Ovary (tissue), 9 donors: Measurements from ENCODE around the gene SIGMAR1. TPM values are rescaled to one million over a fixed set of nuclear protein-coding genes. Genes with fewer than 3 reads are reported as not detected.
A peak's percentile ranks its signal among the peaks of the same experiment; 100 is the strongest.

Source experiments
- DNase-seq, 5 donors: peaks; one replicate each; pipeline ENCODE4 v3.0.0-alpha.2; 2019 to 2020
- H3K27ac ChIP-seq, 2 donors: fragments of 200-600 bp; one replicate each; pipeline versions ENCODE4 v1.5.1 to v1.8.0; 2019 to 2022
- H3K27me3 ChIP-seq: fragments of 200-600 bp; one replicate; pipeline ENCODE4 v1.8.0; 2022
- H3K36me3 ChIP-seq: fragments of 200-600 bp; sonication (generic); one replicate; pipeline ENCODE4 v1.5.1; 2019
- H3K4me1 ChIP-seq: one replicate; pipeline ENCODE4 v1.8.1; 2013; ENCODE audit warnings: mild to moderate bottlenecking, moderate library complexity; ENCODE audit not compliant: insufficient read depth
- H3K4me3 ChIP-seq: fragments of 200-600 bp; sonication (generic); one replicate; pipeline ENCODE4 v1.5.1; 2017
- H3K9me3 ChIP-seq, 2 donors: fragments of 200-600 bp in 1 of 2; sonication (generic) in 1 of 2; one replicate each; pipeline versions ENCODE4 v1.5.1 to v1.8.1; 2013 to 2019; ENCODE audit warnings: mild to moderate bottlenecking in 1 of 2, moderate library complexity in 1 of 2
- EP300 ChIP-seq: sonication (generic); formaldehyde crosslinking; IDR thresholded peaks from one replicate; pipeline ENCODE4 v1.6.1; 2017; ENCODE audit warnings: antibody characterized with exemption
- POLR2A ChIP-seq: fragments of 450-650 bp; IDR thresholded peaks from one replicate; pipeline ENCODE4 v1.6.1; 2017; ENCODE audit warnings: antibody characterized with exemption, mild to moderate bottlenecking, moderate library complexity
- WGBS, 3 donors: extraction: QIAGEN DNeasy Blood & Tissue Kit in 1 of 3; methylation state at CpG; one replicate each; pipeline versions ENCODE4 v1.1.5 to v1.1.7; 2013 to 2017; 5-methylcytosine and 5-hydroxymethylcytosine counted together
- intact Hi-C, 4 donors: fragments of 100-400 bp; cut with DNase I; formaldehyde crosslinking; loops; one replicate each; pipeline versions ENCODE4 v1.11.0 to v1.15.1; 2022 to 2023
- polyA plus RNA-seq, 2 donors: library from polyadenylated mRNA; stranded (reverse); fragments of 200-250 nt in 1 of 2; fragments of 350-450 nt in 1 of 2; fragmentation: Illumina TruSeq in 1 of 2; extraction: RNeasy Lipid Tissue Mini Kit (QIAGEN cat#74804) in 1 of 2; gene quantifications; one replicate each; pipeline ENCODE4 v1.2.3, GENCODE V29; 2013 to 2014
- total RNA-seq, 7 donors: library from RNA; depleted of rRNA in 2 of 7; stranded (reverse); fragments of >200 nt in 2 of 7; fragmentation: NEBNext Ultra II Directional in 3 of 7; extraction: Animal tissue kit (Norgen Biotek cat#: 25700) in 3 of 7; gene quantifications; one replicate each; pipeline versions ENCODE4 v1.1.0 to v1.2.4, GENCODE V29; 2016 to 2023
- TF ChIP-seq, protein P1 (sequence below), 3 donors: fragments of 450-650 bp in 2 of 3; fragments of 200-600 bp in 1 of 3; IDR thresholded peaks; one replicate each; pipeline versions ENCODE4 v1.5.1 to v1.8.0; 2016 to 2022; ENCODE audit warnings: antibody characterized with exemption in 3 of 3, mild to moderate bottlenecking in 1 of 3
- donor health status: DM: no; HTN: no; CAD: no; lungs with moderate emphysema.
- donor health status: DM: no; HTN: no; CAD: no.
- donor health status: Bipolar disorder and iron deficiency.
- donor health status: DM: yes; HTN: yes; CAD: no.
- donor health status: DM: no; HTN: no; CAD: no.
- donor health status: DM: yes; HTN: yes; CAD: no.

The SIGMAR1 gene
- total and polyA plus RNA-seq, 9 donors, result 47.2 to 92.4 (median 54.3) TPM

DNA sequence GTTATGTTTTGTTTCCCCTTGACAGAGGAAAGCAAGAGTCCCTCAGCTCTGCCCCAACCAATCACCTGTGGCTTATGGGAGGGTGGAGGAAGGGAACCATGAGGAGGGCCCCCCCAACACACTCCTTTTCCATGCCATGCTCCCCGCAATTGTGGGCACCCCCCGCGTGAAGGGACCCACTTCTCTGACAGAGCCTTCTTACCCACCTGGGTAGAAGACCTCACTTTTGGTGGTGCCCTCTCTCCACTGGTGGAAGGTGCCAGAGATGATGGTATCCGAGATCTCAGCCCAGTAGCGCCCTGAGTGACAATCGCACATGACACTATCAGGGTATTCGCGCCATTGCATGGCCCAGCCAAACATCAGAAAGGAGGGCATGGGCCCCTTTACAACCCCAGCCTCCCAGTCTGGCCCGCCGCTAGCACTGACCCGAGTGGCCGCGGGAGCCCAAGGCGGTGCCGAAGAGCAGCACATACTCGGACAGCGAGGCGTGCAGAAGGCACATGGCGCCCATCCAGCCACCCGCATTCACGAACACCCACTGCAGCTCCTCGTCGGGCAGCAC, 714 bp downstream of the SIGMAR1 start:
- Histone ChIP-seq H3K27me3 (no peaks in the 10 kb centered on the region), H3K4me1 (peaks cover 8% of the 10 kb centered on the region), H3K9me3 (no peaks in the 10 kb centered on the region), H3K36me3 (no peaks in the 10 kb centered on the region), H3K27ac (peak overlapping the region in 1 of 2 donors; percentile 77), H3K4me3 (peak overlapping the region; percentile 65)
- DNase-seq, result peak in 2 of 5 donors; percentile 51 to 52
- intact Hi-C loops, result loop anchor here in 1 of 4 donors (5.0 kb wide), 1 partner anchor 65 kb away; no protein-coding TSS in a partner anchor
- TF ChIP-seq POLR2A (no peak), EP300 (no peak)
- TF ChIP-seq, protein P1, sequence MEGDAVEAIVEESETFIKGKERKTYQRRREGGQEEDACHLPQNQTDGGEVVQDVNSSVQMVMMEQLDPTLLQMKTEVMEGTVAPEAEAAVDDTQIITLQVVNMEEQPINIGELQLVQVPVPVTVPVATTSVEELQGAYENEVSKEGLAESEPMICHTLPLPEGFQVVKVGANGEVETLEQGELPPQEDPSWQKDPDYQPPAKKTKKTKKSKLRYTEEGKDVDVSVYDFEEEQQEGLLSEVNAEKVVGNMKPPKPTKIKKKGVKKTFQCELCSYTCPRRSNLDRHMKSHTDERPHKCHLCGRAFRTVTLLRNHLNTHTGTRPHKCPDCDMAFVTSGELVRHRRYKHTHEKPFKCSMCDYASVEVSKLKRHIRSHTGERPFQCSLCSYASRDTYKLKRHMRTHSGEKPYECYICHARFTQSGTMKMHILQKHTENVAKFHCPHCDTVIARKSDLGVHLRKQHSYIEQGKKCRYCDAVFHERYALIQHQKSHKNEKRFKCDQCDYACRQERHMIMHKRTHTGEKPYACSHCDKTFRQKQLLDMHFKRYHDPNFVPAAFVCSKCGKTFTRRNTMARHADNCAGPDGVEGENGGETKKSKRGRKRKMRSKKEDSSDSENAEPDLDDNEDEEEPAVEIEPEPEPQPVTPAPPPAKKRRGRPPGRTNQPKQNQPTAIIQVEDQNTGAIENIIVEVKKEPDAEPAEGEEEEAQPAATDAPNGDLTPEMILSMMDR (IDR thresholded peaks at IDR 0.05), result no peak
- 4 to 7% (median 5%) methylated on average over 22 to 23 of the region's 23 CpGs for WGBS, 3 donors

DNA sequence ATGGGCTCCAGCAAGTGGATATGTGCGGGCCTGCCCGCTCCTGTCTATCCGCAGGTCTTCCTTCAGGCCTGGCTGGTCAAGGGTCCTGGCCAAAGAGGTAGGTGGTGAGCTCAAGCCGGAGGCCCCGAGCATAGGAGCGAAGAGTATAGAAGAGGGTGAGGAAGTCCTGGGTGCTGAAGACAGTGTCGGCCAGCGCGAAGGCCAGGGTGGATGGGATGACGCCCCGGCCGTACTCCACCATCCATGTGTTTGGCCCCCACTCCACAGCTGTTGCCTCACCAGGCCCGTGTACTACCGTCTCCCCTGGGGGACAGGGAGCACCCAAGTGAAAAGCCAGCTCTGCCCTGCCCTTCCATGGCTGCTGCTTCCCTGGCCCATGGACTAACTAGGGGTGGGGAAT, 2.0 kb downstream of the SIGMAR1 start:
- no peak for TF ChIP-seq EP300
- TF ChIP-seq, protein P1 (IDR thresholded peaks at IDR 0.05), result no peak
- no peak for TF ChIP-seq POLR2A
- intact Hi-C loops, result loop anchor here in 1 of 4 donors (5.0 kb wide), 1 partner anchor 67 kb away; no protein-coding TSS in a partner anchor
- WGBS, 3 donors, result 91 to 94% (median 92%) methylated on average over 14 of the region's 14 CpGs
- Histone ChIP-seq H3K4me3 (no peak overlapping the region), H3K27me3 (no peaks in the 10 kb centered on the region), H3K27ac (no peak overlapping the region), H3K4me1 (peaks cover 8% of the 10 kb centered on the region), H3K9me3 (no peaks in the 10 kb centered on the region), H3K36me3 (no peaks in the 10 kb centered on the region)
- no peak for DNase-seq

DNA sequence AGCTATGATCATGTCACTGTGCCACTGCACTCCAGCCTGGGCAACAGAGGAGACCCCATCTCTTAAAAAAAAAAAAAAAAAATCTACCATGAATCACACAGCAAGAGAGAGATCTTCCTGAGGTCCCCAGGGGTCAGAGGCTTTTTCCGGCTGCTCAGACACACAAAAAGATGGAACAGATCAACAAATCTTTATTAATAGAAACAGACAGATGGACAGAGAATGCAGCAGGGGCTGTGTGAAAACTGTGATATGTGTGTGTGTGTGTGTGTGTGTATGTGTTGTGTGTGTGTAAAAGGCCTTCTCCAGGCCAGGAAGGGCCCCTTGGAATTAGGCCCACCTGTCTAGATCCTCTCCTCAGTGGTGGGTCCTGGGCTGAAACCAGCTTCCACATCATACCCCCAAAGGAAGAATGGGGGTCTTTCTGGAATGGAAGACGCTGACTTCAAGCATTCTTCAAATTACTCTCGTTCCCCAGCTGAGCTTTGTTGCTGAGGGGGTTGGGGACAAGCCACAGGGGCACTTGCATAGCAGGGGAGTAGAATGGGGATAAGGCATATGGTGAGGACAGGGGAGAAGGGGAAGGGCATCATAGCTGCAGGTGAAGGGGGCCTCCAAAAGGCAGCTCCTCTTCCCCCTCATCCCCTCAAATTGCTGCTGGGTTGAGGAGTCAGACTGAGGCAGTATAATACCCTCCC, 2.9 kb downstream of the SIGMAR1 start:
- intact Hi-C loops, result loop anchor here in 1 of 4 donors (5.0 kb wide), 1 partner anchor 68 kb away; no protein-coding TSS in a partner anchor
- WGBS, 3 donors, result 69 to 79% (median 72%) methylated on average over 3 of the region's 3 CpGs
- DNase-seq, result no peak
- no peak for TF ChIP-seq POLR2A
- Histone ChIP-seq H3K9me3 (no peaks in the 10 kb centered on the region), H3K4me3 (no peak overlapping the region), H3K27ac (no peak overlapping the region), H3K36me3 (no peaks in the 10 kb centered on the region), H3K4me1 (peaks cover 8% of the 10 kb centered on the region), H3K27me3 (no peaks in the 10 kb centered on the region)

DNA sequence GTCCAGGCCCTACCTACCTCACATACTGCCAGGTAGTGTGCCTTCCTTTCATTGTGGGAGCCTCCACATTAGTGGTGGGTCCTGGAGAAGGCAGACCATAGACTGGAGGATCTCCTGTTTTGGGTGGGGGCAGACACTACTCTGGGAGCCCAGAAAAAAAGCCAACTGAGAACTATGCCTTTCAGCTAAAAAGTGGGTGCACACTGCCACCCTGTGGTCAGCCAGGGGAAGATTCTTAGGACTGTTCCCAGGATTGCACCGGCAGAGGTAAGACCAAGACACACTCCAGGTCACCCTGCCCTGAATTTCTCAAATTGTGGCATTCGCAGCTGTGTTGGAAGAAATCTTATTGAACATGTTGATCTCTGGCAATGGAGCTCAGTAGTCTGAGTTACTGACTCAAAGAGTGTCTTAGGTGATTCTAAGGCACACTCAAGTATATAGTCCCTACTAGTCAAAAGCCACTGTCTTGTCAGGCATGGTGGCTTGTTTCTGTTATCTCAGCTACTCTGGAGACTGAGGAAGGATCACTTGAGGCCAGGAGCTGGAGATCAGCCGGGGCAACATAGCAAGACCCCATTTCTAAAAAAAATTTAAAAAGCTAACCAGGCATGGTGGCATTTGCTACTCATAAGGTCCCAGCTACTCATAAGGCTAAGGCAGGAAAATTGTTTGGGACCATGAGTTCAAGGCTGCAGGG, 3.6 kb downstream of the SIGMAR1 start:
- peak; percentile 54 to 74 (median 68) for DNase-seq
- TF ChIP-seq, protein P1 (IDR thresholded peaks at IDR 0.05), result peak; percentile 63 to 73 (median 68)
- no peak for TF ChIP-seq EP300
- H3K9me3 ChIP-seq, result no peaks in the 10 kb centered on the region
- H3K27ac ChIP-seq, result no peak overlapping the region
- H3K36me3 ChIP-seq, result no peaks in the 10 kb centered on the region
- intact Hi-C loops, result no loop called here
- H3K4me1 ChIP-seq, result peaks cover 8% of the 10 kb centered on the region
- WGBS, 3 donors, result 19 to 20% (median 19%) methylated on average over 3 of the region's 3 CpGs
- H3K4me3 ChIP-seq, result no peak overlapping the region
- no peaks in the 10 kb centered on the region for H3K27me3 ChIP-seq
